Measurements from ENCODE around the gene HYPK. TPM values are rescaled to one million over a fixed set of nuclear protein-coding genes. Genes with fewer than 3 reads are reported as not detected.
"Not testable (repeated sequence)": the region's sequence is repeated elsewhere in the genome, so short reads cannot be mapped to it uniquely, and the experiment has no call there.

The HYPK gene
- total RNA-seq, 4 donors from 2014 or later, result 3.7 to 8.4 (median 7.7) TPM

- Histone ChIP-seq H3K4me1 (peaks cover 4 to 60% (median 18%) of the 10 kb centered on the region in 3 donors), H3K27ac (peak overlapping the region in 3 of 4 donors; percentile 82 to 84 (median 84)), H3K9me3 (no peaks in the 10 kb centered on the region), H3K36me3 (no peaks in the 10 kb centered on the region), H3K27me3 (no peaks in the 10 kb centered on the region), H3K4me3 (peak overlapping the region in 1 of 2 donors; percentile 61)
- no peak for ATAC-seq
- 97 to 100% methylated on average over 3 to 11 of the region's 11 CpGs for WGBS, 2 donors (ENCODE audit: low coverage in 1 of 2)
- TF ChIP-seq CTCF (IDR thresholded peaks at IDR 0.05), result no peak
- no peak for TF ChIP-seq POLR2A (IDR thresholded peaks at IDR 0.05)
- TF ChIP-seq POLR2AphosphoS5 (IDR thresholded peaks at IDR 0.05), result no peak
- TF ChIP-seq EP300 (IDR thresholded peaks at IDR 0.05), result no peak
Measured at GRCh38 chr15:43826029-43826507, 25.7 kb downstream of the HYPK start.

GRCh38 chr15:43826508-43827341 lies 26.3 kb downstream of the HYPK start, which contains the start of gene WDR76:
Gene WDR76 (plus strand): TSS chr15:43827002. CDS start chr15:43827033, 31 bp downstream.
- peak in 1 of 4 experiments; percentile 31 for TF ChIP-seq CTCF (IDR thresholded peaks at IDR 0.05)
- peak; percentile 37 for TF ChIP-seq POLR2AphosphoS5 (IDR thresholded peaks at IDR 0.05)
- no peak for TF ChIP-seq POLR2A (IDR thresholded peaks at IDR 0.05)
- no peaks in the 10 kb centered on the region for H3K27me3 ChIP-seq
- WGBS, 2 donors (ENCODE audit: low coverage in 1 of 2), result 3 to 7% methylated on average over 5 to 7 of the region's 48 CpGs
- H3K9me3 ChIP-seq, result no peaks in the 10 kb centered on the region
- peaks cover 4 to 53% (median 15%) of the 10 kb centered on the region in 3 donors for H3K4me1 ChIP-seq
- peak within 1 kb of the TSS; percentile 51 to 84 (median 83) for H3K27ac ChIP-seq
- no peaks in the 10 kb centered on the region for H3K36me3 ChIP-seq
- peak; percentile 85 for ATAC-seq
- H3K4me3 ChIP-seq, result peak within 1 kb of the TSS; percentile 45 to 61

- no peaks in the 10 kb centered on the region for H3K27me3 ChIP-seq
- no peak overlapping the region for H3K4me3 ChIP-seq
- peak overlapping the region in 3 of 4 donors; percentile 82 to 84 (median 84) for H3K27ac ChIP-seq
- ATAC-seq, result no peak
- no peaks in the 10 kb centered on the region for H3K9me3 ChIP-seq
- TF ChIP-seq EP300 (IDR thresholded peaks at IDR 0.05), result no peak
- TF ChIP-seq POLR2AphosphoS5 (IDR thresholded peaks at IDR 0.05), result no peak
- no peaks in the 10 kb centered on the region for H3K36me3 ChIP-seq
- 42 to 47% methylated on average over 6 of the region's 6 CpGs for WGBS, 2 donors (ENCODE audit: low coverage in 1 of 2)
- H3K4me1 ChIP-seq, result peaks cover 4 to 39% (median 10%) of the 10 kb centered on the region in 3 donors
Measured at GRCh38 chr15:43828061-43828657, 27.8 kb downstream of the HYPK start.

GRCh38 chr15:43829951-43830540 lies 29.6 kb downstream of the HYPK start:
- whole genome bisulfite sequencing, 2 donors (ENCODE audit: low coverage in 1 of 2), result 100% methylated on average over 3 of the region's 9 CpGs; no CpG with 5 or more reads in 1 of the 2 donors

GRCh38 chr15:43830691-43831275 lies 30.4 kb downstream of the HYPK start:
- H3K27me3 ChIP-seq, H3K4me3 ChIP-seq: not testable (repeated sequence)
- 90 to 93% methylated on average over 3 to 7 of the region's 9 CpGs for WGBS, 2 donors (ENCODE audit: low coverage in 1 of 2)

More at GRCh38 chr15:43829951-43830540, 29.6 kb downstream of the HYPK start:
- H3K4me3 ChIP-seq, H3K9me3 ChIP-seq, H3K36me3 ChIP-seq, H3K27me3 ChIP-seq, H3K27ac ChIP-seq, ATAC-seq: not testable (repeated sequence)
- peaks cover 0 to 27% (median 4%) of the 10 kb centered on the region in 3 donors for H3K4me1 ChIP-seq

GRCh38 chr15:43831519-43832052 lies 31.2 kb downstream of the HYPK start:
- not testable (repeated sequence) for H3K4me3 ChIP-seq, ATAC-seq, H3K27me3 ChIP-seq, H3K27ac ChIP-seq, H3K9me3 ChIP-seq
- 87 to 90% methylated on average over 6 to 12 of the region's 14 CpGs for WGBS, 2 donors (ENCODE audit: low coverage in 1 of 2)
- peaks cover 0 to 20% of the 10 kb centered on the region in 2 donors for H3K36me3 ChIP-seq
- H3K4me1 ChIP-seq, result peaks cover 0 to 17% (median 0%) of the 10 kb centered on the region in 3 donors

More at GRCh38 chr15:43830691-43831275, 30.4 kb downstream of the HYPK start:
- H3K9me3 ChIP-seq, H3K27ac ChIP-seq, ATAC-seq: not testable (repeated sequence)
- Histone ChIP-seq H3K4me1 (peaks cover 0 to 24% (median 4%) of the 10 kb centered on the region in 3 donors), H3K36me3 (peaks cover 0 to 12% of the 10 kb centered on the region in 2 donors)

- not testable (repeated sequence) for H3K9me3 ChIP-seq, H3K27me3 ChIP-seq, ATAC-seq, H3K27ac ChIP-seq, H3K4me3 ChIP-seq, H3K4me1 ChIP-seq
- peaks cover 0 to 29% of the 10 kb centered on the region in 2 donors for H3K36me3 ChIP-seq
- WGBS, 2 donors (ENCODE audit: low coverage in 1 of 2), result 92 to 100% methylated on average over 2 to 3 of the region's 6 CpGs
Measured at GRCh38 chr15:43832485-43832884, 32.1 kb downstream of the HYPK start.

Measured in gastroesophageal sphincter (tissue), 4 donors.